GM19351 (cell line): ENCODE measurements around the gene ZNF81.
"Not testable (repeated sequence)": the region's sequence is repeated elsewhere in the genome, so short reads cannot be mapped to it uniquely, and the experiment has no call there.

Experiments
- ATAC-seq: cut with Tn5 transposase; IDR thresholded peaks from one replicate; pipeline ENCODE4 v1.9.1; 2021; ENCODE audit warnings: mild to moderate bottlenecking, moderate library complexity; ENCODE audit not compliant: unreplicated experiment

Gene ZNF81

GRCh38 chrX:47836164-47837072 lies at the start of gene ZNF81:
ZNF81 (plus strand) TSS chrX:47836902; CDS start chrX:47846268, 9,366 bp downstream.
- ATAC-seq: peak; percentile 81

GRCh38 chrX:47796433-47796906 lies 40.2 kb upstream of the ZNF81 start:
- ATAC-seq: no peak

GRCh38 chrX:47797084-47797483 lies 39.6 kb upstream of the ZNF81 start:
- no peak for ATAC-seq

- no peak for ATAC-seq
Observed at GRCh38 chrX:47798861-47799260, 37.8 kb upstream of the ZNF81 start.

- no peak for ATAC-seq
Observed at GRCh38 chrX:47802589-47802988, 34.1 kb upstream of the ZNF81 start.

GRCh38 chrX:47803103-47803502 lies 33.6 kb upstream of the ZNF81 start:
- ATAC-seq: not testable (repeated sequence)

- no peak for ATAC-seq
Observed at GRCh38 chrX:47804315-47804714, 32.4 kb upstream of the ZNF81 start.

GRCh38 chrX:47805844-47806243 lies 30.9 kb upstream of the ZNF81 start:
- ATAC-seq: not testable (repeated sequence)

GRCh38 chrX:47806415-47807271 lies 30.1 kb upstream of the ZNF81 start:
- not testable (repeated sequence) for ATAC-seq

GRCh38 chrX:47807272-47807538 lies 29.5 kb upstream of the ZNF81 start:
- ATAC-seq: not testable (repeated sequence)

GRCh38 chrX:47807548-47807947 lies 29.2 kb upstream of the ZNF81 start:
- ATAC-seq: no peak

- no peak for ATAC-seq
Observed at GRCh38 chrX:47808904-47809788, 27.6 kb upstream of the ZNF81 start.

GRCh38 chrX:47814851-47815250 lies 21.9 kb upstream of the ZNF81 start:
- ATAC-seq: no peak

GRCh38 chrX:47815901-47816845 lies 20.5 kb upstream of the ZNF81 start:
- ATAC-seq: no peak

- ATAC-seq: no peak
Observed at GRCh38 chrX:47817421-47817820, 19.3 kb upstream of the ZNF81 start.

GRCh38 chrX:47817897-47818296 lies 18.8 kb upstream of the ZNF81 start:
- no peak for ATAC-seq

GRCh38 chrX:47828984-47829383 lies 7.7 kb upstream of the ZNF81 start:
- no peak for ATAC-seq

GRCh38 chrX:47831788-47832187 lies 4.9 kb upstream of the ZNF81 start:
- peak; percentile 50 for ATAC-seq

GRCh38 chrX:47838361-47838760 lies 1.7 kb downstream of the ZNF81 start:
- no peak for ATAC-seq

- no peak for ATAC-seq
Observed at GRCh38 chrX:47840111-47840510, 3.4 kb downstream of the ZNF81 start.
